Stimulated activated CD4-positive, alpha-beta T cell treated with anti-CD3 and anti-CD28 coated beads, Interleukin-1b, Interleukin-23, amount 100 ng/mL, for 48 hours (primary cell): ENCODE results near the gene TP53.

Experiments
- DNase-seq: peaks from one replicate; pipeline ENCODE4 v3.0.0-alpha.2; 2020

The TP53 gene

DNA sequence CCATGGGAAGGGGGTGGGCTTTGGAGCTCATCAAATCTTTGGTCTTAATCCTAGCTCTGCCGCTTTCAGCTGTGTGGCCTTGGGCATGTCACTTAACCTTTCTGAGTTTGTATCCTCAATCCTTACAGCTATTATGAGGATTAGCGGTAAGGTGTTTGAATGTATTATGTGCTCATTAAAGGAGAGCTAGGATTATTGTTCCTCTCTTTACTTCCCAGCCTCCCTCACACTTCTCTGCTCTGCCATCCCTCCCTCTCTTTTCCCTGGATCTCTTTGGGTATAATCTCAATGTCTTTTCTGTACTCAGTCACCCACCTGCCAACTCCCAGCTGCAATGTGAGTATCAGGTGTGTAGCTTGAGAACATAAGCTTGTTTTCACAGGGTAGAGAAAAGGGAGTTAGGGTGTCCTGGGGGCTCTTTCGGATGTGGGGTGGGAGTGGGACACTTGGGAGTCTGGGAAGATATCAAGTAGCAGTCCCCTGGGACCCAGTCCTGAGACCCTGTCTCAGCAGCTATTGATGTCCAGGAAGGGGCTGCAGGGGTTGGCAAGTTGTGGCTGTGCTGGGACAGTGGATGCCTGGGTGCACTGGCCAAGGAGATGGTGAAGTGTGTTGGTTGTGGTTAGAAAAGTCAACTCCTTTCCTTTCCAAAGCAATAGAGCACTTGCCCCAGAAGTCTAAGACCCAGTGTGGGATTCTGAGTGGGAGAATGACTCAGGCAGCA, 19.5 kb upstream of the TP53 start:
- no peak for DNase-seq

DNA sequence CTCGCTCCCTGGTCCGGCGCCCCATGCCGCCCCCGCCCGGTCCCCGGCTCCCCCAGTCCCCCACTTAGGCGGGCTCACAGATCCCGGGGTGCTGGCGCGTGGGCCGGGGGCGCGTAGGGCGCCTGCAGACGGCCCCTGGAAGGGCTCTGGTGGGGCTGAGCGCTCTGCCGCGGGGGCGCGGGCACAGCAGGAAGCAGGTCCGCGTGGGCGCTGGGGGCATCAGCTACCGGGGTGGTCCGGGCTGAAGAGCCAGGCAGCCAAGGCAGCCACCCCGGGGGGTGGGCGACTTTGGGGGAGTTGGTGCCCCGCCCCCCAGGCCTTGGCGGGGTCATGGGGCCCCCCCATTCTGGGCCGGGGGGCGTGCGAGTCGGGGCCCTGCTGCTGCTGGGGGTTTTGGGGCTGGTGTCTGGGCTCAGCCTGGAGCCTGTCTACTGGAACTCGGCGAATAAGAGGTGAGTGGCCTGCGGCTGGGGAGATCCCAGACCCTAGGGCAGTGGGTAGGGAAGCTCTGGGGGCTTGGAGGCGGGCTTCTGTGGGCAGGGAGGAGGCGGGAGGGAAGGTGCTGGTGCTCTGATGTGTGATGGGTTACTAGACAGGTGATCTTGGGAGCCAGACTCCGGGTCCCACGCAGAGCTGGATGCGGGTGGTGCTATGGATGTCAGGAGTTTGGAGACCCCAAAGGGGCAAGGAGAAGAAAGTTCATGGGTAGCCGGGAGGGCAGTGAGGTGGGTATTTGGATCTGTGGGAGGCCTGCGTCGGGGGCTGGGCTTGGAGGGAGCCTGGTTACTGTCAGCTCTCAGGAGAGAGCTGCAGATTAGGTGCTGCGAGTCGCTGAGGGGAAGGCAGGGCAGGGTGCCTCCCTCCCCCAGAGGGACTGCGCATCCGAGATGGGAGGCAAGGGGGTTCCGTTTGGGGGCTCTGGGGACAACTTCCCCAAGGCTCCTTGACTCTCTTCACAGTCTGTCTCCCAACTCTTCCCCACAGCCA, 18.3 kb upstream of the TP53 start:
- no peak for DNase-seq

DNA sequence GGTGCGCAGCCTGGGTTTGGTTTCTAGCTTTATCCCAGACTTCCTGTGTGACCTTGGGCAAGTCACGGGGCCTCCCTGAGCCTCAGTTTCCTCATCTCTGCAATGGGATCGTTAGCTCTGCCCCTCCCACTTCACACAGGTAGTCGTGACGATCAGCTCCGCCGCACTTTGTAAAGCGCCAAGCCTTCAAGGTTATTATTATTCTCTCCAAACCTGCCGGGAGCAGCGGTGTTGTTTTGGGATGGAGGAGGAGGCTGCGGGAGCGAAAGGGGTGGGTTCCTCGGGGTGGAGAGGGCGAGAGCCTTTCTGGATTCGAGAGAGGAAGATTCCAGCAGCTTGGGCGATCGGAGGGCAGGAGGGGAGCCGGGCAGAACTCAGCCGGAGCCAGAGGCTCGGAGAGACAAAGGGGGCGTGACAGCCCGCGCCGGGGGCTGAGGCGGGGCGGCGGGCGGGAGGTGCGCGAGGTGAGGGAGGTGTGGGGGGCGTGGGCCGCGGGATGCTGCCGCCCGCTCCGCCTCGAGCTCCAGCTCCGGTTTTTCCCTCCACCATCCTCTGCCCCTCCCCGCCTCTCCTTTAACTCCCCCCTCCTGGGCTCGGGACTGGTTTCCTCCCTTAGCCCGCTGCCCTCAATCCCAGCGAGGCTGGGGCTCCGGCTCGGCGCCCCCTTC, 17.4 kb upstream of the TP53 start, which contains the start of gene EFNB3:
EFNB3 (plus strand) TSS at position 602 of the 668 bp plus-strand sequence. CDS start 397 bp downstream, outside the sequence.
- DNase-seq = no peak

DNA sequence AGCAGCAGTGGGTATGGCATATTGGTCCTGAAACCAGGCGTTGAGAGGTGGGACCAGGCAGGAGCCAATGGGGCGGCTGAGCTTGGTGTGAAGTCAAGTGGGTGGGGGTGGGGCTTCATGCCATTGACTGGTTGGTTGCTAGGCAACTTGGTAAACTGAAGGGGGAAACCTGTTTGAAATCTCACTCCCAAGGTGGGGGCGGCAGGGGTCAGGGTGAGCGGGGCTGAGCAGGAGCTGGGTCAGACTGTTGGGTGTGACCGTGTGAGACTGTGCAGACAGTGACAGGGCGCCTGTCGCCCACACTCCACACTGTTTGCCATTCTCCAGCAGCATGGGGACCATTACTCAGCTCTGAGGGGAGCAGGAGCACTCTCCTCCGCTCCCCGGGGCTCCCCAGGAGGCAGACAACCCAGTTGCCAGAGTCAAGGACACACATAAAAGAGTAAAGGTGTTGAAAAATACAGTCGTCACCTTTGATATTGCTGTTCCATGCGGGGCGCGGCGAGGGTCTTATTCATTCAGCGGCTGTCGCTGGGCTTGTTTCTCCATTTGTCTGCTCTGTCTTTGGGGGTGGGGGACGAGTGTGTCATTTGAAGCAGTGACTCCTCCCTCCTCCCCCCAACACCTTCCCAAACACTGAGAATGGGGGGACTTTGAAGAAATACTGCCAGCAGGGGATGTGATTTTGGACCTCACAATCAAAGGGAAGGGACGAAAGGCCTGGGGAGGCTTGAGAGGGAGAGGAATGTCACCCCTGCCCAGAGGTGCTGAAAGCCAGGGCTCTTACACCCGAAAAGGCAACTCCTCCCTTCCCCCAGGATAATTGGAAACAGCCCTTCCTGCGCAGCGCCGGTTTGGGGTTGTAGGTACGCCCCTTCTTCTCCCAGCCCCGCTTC, 16.5 kb upstream of the TP53 start:
- DNase-seq = no peak

DNA sequence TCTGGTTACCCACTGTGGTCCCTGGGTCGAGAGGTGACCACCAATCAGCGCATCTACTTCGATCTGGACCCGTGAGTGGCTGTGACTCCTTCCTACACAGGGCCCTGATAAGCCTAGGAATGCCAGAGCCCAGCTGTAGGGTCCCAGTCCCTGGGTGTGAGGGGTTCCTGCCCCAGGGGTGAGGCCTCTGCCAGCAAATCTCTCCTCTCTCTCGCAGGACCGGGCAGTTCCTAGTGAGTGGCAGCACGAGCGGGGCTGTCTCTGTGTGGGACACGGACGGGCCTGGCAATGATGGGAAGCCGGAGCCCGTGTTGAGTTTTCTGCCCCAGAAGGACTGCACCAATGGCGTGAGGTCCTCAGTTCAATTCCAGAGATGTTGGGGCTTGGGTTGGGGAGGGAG, 15.5 kb upstream of the TP53 start:
- DNase-seq = no peak

DNA sequence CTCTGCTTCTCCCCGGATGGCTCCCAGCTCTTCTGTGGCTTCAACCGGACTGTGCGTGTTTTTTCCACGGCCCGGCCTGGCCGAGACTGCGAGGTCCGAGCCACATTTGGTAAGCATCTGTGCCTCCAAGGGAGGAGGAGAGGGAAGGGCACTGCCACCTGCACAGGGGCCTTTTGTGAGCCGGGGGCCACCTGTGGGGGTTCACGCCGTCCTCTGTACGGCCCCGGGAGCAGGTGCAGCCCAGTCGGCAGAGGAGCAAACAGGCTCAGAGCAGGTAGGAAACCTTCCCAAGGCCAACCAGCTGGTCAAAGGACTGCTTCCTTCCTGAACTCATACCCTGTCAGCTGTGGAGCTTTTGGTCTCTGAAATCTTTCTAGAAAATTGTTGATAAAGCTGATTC, 14.4 kb upstream of the TP53 start:
- DNase-seq = no peak

DNA sequence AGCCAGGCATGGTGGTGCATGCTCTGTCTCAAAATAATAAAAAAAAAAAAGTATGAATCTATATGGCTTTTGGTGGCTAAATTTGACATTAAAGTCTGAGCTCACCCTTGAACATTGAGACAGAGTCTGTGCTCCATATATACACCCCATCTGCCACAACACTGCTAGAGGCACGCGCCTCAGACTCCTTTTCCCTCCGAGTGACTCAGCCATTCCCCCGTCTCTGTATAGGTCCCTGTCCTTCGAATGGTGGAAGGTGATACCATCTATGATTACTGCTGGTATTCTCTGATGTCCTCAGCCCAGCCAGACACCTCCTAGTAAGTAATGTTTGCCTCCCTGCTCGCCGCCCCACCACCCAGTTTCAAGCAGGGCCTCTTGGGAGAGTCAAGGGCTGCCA, 13.2 kb upstream of the TP53 start:
- DNase-seq = no peak

DNA sequence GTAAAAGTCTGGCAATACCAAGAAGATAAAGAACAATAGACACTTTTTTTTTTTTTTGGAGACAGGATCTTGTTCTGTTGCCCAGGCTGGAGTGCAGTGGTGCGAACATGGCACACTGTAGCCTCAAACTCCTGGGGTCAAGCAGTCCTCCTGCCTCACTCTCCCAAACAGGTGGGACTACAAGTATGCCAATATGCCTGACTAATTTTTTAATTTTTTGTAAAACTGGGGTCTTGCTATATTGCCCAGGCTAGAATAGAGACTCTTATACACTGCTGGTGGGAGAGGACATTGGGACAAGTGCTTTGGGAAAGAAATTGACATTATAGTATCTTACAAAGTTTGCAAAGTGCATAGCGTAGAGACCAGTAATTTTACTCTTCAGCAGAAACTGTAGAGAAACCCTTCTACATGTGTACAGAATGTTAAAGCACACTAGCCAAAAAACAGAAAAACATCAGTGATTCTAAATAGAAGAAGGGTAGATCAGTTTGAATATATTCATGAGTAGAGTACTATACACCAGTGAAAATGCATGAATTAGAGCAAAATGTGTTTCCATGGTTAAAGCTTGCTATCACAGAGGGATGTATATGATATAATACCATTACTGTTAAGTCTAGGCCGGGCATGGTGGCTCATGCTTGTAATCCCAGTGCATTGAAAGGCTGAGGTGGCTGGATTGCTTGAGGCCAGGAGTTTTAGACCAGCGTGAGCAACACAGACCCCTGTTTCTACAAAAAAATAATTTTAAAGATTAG, 10.7 kb upstream of the TP53 start:
- DNase-seq = no peak

DNA sequence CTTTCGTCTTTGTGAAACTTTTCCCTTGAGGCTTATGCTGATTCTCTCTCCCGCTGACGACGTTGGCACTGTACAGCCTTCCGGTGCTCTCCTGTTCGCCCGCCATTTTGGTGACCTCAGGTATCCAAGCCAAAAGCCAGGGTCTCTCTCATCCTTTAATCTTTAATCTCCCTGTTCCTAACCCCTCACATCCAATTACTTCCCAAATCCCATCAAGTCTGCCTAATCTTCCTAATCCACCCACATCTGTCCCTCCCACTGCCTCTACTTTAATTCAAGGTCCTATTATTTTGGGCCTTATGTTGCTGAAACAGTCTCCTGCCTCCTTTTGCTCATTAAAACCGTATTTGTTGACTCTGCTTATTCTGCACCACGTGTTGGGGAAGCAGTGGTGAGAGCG, 8.3 kb upstream of the TP53 start:
- DNase-seq = no peak

DNA sequence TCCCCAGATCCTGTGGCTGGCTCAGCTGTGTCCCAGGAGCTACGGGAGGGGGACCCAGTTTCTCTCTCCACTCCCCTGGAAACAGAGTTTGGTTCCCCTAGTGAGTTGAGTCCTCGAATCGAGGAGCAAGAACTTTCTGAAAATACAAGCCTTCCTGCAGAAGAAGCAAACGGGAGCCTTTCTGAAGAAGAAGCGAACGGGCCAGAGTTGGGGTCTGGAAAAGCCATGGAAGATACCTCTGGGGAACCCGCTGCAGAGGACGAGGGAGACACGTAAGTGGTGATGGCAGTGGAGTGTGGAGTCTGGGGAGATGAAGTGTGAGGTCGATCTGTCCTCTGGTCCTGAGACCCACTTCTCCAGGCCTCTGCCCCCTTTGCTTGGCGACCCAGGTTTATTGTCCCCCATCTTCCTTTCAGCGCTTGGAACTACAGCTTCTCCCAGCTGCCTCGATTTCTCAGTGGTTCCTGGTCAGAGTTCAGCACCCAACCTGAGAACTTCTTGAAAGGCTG, 1.6 kb upstream of the TP53 start:
- no peak for DNase-seq

DNA sequence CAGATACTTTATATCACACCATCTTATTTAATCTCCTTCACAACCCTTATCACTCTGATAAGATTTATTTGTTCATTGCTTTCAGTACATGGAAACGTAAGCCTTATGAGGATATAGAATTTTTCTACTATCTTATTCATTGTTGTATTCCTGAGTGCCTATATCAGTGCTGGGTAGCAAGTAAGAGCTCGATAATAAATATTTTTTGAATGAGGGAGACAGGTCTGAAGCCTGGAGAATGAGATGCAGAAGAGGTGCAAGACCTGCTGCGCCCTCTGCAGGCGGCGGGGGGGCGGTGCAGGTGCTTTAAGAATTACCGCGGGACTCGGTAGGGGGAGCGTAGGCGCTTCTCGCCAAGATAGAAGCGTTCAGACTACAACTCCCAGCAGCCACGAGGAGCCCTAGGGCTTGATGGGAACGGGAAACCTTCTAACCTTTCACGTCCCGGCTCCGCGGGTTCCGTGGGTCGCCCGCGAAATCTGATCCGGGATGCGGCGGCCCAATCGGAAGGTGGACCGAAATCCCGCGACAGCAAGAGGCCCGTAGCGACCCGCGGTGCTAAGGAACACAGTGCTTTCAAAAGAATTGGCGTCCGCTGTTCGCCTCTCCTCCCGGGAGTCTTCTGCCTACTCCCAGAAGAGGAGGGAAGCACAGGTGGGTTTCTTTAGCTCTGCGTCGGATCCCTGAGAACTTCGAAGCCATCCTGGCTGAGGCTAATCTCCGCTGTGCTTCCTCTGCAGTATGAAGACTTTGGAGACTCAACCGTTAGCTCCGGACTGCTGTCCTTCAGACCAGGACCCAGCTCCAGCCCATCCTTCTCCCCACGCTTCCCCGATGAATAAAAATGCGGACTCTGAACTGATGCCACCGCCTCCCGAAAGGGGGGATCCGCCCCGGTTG, 868 bp upstream of the TP53 start, which contains the start of gene WRAP53:
WRAP53 (plus strand) TSS at position 570 of the 900 bp plus-strand sequence; CDS start at position 742, 172 bp downstream.
- peak; percentile 97 for DNase-seq

DNA sequence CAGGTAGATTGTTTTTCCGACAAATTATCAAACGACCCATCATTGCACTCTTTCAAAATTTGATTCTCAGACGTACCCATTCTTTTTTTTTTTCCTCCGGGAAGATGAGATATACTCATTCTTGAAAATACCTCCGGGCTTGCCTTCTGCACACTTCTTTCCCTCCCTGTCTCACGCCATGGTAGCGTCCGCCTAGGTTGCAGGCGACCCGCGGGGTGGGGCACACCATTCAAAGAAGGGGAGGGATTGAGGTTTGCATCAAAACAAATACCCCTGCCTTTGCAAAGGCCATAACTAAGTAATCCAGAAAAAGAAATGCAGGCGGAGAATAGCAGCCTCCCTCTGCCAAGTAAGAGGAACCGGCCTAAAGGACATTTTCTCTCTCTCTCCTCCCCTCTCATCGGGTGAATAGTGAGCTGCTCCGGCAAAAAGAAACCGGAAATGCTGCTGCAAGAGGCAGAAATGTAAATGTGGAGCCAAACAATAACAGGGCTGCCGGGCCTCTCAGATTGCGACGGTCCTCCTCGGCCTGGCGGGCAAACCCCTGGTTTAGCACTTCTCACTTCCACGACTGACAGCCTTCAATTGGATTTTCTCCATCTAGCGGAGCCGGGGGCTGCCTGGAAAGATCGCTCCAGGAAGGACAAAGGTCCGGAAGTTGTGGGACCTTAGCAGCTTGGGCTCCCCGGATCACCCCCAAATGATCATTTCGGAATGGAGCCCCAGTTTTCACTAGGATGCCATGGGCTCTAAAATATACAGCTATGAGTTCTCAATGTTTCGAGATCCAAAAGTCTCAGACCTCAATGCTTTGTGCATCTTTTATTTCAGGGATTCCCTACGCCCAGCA, 843 bp downstream of the TP53 start:
- peak; percentile 81 for DNase-seq

DNA sequence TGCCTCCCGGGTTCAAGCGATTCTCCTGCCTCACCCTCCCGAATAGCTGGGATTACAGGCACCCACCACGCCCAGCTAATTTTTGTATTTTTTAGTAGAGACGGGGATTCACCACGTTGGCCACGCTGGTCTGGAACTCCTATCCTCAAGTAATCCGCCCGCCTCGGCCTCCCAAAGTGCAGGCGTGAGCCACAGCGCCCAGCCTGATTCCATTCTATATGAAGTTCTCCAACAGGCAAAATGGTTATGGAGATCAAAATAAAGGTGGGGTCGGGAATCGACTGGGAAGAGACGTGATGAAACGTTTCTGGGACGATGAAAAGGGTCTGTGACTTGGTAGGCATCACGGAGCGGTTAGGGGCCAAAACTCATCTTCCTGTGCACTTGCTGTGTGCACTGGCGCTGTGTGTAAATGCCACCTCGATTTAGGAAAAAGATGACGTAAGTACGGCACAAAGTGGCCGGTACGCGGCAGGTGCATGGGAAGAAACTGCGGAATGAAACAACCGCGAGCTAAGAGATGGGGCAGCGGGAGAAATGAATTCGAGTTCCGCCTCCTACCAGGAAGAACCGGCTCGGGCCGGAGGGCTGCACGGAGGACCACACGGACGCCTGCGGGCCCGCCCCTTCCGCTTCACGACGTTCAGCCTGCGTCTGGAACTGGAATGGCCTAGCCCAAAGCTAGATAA, 1.6 kb downstream of the TP53 start:
- peak; percentile 92 for DNase-seq

DNA sequence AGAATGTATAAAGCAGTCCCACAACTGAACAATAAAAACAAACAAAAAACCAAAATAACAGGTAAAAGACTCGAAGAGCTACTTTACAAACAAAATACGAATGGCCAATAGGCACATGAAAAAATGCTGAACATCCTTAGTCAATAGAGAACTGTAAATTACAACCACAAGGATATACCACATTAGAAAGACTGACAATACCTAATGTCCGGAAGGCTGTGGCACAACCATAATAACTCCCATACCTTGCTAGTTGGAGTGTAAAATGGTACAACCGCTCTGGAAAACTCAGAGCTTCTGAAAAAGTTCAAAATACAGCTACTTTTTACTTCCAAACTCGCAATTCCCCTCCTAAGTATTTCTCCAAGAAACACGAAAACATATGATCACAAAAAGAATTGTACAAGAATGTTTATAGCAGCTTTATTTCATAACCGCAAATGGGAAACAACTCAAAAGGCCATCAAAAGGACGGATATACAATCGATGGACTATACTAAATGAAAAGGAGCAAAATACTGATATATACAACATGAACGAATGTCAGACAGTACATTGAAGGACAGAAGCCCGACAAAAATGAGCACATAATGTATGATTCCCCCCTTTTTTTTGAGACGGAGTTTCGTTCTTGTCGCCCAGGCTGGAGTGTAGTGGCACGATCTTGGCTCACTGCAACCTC, 2.3 kb downstream of the TP53 start:
- no peak for DNase-seq

DNA sequence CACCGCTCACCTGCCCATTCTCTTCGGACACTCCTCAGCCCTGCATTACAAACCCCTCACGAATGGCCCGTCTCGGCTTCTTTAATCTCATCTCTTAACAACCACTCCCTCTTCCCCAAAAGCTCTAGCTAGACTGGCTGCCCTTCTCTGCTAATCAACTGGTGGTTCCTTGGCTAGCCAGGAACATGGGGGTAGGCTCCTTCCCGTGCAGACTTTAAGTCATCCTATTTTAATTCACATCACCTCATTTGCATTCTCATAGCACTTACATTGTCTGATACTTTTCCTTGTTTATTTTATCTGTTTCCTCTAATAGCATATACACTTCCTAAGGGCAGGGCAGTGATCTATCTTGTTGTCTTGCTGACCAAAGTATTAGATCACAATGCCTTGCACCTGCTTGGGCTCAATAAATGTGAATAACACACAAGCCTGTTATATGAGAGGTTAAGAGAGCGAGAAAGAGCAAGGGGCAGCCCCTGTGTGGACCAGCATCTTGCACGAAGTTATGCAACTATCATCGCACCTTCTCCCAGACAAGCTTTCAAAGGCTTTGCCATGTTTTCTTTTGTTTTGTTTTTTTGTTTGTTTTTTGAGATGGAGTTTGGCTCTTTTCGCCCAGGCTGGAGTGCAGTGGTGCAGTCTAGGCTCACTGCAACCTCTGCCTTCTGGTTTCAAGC, 9.8 kb downstream of the TP53 start:
- no peak for DNase-seq

DNA sequence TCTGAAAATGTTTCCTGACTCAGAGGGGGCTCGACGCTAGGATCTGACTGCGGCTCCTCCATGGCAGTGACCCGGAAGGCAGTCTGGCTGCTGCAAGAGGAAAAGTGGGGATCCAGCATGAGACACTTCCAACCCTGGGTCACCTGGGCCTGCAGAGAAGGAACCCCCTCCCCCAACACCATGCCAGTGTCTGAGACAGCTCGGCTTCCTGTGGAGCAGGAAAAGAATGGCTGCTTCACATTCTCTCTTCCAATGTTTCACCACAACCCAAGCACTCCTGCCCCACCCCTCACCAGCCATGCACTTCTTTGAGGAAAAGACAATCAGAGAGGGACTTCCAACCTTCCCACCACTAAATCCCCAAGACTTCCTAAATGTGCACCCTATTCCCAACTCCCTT, 10.8 kb downstream of the TP53 start:
- no peak for DNase-seq

DNA sequence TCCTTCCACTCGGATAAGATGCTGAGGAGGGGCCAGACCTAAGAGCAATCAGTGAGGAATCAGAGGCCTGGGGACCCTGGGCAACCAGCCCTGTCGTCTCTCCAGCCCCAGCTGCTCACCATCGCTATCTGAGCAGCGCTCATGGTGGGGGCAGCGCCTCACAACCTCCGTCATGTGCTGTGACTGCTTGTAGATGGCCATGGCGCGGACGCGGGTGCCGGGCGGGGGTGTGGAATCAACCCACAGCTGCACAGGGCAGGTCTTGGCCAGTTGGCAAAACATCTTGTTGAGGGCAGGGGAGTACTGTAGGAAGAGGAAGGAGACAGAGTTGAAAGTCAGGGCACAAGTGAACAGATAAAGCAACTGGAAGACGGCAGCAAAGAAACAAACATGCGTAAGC, 12.4 kb downstream of the TP53 start:
- no peak for DNase-seq
